Hepatocyte (in vitro differentiated cells): ENCODE results near the gene EXOC5.

ENCODE experiments used
- EZH2phosphoT487 ChIP-seq: fragments of 200-600 bp; sonication (generic); IDR thresholded peaks from one replicate; pipeline ENCODE4 v1.6.1; 2018; ENCODE audit warnings: antibody characterized with exemption, mild to moderate bottlenecking, low read depth, moderate library complexity; ENCODE audit not compliant: unreplicated experiment, severe bottlenecking
- TF ChIP-seq, protein P1 (sequence below): fragments of 200-600 bp; sonication (generic); IDR thresholded peaks from 2 replicates; pipeline ENCODE4 v1.5.1; 2016; ENCODE audit warnings: antibody characterized with exemption, mild to moderate bottlenecking; ENCODE audit not compliant: poor library complexity

DNA sequence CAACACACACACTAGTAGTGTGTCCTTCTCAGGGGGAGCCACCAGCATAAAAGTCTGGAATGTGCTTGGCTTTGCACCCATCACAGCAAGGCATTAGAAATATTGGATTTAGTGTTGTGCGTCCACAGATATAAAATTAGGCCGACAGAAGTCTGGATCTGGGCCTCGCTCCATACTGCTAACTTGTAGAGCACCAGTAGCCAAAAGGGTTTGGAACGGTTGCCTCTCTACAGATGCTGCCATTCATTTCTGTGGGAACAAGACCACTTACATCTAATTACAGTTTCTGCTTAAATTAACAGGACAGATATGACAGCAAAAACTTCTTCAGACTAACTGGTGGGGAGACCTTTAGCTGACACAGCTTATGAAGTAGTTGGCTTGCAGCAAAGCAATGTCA is 94.2 kb downstream of the EXOC5 start:
- no peak for TF ChIP-seq EZH2phosphoT487
- TF ChIP-seq, protein P1, sequence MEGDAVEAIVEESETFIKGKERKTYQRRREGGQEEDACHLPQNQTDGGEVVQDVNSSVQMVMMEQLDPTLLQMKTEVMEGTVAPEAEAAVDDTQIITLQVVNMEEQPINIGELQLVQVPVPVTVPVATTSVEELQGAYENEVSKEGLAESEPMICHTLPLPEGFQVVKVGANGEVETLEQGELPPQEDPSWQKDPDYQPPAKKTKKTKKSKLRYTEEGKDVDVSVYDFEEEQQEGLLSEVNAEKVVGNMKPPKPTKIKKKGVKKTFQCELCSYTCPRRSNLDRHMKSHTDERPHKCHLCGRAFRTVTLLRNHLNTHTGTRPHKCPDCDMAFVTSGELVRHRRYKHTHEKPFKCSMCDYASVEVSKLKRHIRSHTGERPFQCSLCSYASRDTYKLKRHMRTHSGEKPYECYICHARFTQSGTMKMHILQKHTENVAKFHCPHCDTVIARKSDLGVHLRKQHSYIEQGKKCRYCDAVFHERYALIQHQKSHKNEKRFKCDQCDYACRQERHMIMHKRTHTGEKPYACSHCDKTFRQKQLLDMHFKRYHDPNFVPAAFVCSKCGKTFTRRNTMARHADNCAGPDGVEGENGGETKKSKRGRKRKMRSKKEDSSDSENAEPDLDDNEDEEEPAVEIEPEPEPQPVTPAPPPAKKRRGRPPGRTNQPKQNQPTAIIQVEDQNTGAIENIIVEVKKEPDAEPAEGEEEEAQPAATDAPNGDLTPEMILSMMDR, result no peak
